ENCODE measurements around the gene YEATS2.
A peak's percentile ranks its signal among the peaks of the same experiment; 100 is the strongest.
"Not testable (repeated sequence)": the region's sequence is repeated elsewhere in the genome, so short reads cannot be mapped to it uniquely, and the experiment has no call there.

The YEATS2 gene

DNA sequence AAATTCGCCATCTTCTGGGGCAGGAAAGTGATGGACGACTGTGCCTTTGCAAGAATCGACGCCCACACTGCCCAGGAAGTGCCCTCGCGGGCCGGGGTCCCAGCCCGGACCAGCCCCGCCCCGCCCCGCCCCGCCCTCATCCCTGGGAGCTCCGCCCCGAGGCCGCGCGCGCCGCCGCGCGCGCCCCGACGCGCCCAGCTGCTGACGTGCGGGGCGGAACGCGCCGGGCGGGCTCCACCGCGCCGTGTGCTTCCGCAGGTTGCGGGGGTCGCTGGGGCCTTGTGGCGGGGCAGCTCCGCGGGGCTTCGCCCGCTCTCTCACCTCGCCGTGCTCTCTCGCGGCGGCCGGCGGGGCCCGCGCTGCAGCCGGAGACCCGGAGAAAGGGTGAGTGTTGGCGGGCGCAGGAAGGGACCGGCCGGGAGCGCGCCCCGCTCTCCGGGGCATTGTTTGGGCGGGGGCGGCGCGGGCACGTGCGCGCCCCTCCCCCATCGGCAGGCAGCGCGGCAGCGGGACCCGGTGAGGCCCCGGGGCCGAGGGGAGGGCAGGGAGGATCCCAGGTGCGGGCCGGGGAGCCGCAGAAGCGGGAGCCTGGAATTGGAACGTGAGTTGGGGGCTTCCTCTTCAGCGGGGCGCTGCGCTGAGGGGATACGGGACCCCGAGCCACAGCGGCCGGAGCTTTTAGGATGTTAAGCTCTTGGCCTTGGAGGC, at the start of gene YEATS2:
TSS of gene YEATS2 (plus strand) at position 188 of the 708 bp plus-strand sequence. CDS start 17,366 bp downstream, outside the sequence.
- DNase-seq, result peak; percentile 44

DNA sequence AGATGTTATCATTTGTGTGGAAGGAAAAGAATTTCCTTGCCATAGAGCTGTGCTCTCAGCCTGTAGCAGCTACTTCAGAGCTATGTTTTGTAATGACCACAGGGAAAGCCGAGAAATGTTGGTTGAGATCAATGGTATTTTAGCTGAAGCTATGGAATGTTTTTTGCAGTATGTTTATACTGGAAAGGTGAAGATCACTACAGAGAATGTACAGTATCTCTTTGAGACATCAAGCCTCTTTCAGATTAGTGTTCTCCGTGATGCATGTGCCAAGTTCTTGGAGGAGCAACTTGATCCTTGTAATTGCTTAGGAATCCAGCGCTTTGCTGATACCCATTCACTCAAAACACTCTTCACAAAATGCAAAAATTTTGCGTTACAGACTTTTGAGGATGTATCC, 47.0 kb upstream of the YEATS2 start:
- no peak for DNase-seq

DNA sequence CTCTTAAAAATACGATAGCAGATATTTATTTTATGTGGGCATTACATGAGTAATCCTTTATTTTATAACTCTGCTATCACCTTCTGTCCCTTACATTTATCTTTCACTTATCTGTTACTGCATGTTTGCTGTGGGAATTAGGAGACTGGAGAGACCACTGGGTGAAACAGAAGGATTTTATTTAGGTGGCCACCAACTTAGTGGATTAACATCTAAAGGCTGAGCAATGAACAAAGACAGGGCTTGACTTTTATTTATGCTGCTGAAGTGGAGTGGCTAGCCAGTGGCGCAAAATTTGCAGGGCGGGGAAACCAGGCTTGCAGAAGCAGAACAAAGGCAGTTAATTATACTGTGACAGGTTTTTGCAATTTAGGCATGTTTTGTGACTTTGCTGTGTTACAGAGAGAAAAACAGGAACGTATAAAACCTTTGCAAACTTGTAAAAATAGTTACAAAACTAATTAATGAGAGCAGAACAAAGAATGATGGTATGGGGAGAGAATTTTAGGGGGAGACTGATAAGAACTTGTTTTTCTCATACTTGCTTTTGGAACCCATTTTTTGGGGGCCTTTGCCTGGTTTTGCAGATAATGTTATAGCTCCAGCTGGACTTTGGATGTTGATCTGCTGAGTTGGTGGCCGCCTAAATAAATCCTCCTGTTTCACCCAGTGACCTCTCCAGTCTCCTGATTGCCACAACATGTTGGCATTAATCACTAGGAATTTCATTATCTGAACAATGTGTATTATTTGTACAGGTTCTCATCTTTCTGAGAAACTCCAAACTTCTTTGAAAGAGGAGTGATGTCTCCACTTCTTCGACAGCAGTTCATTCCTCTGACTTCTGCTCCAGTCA, 44.2 kb upstream of the YEATS2 start:
- DNase-seq, result peak; percentile 16

DNA sequence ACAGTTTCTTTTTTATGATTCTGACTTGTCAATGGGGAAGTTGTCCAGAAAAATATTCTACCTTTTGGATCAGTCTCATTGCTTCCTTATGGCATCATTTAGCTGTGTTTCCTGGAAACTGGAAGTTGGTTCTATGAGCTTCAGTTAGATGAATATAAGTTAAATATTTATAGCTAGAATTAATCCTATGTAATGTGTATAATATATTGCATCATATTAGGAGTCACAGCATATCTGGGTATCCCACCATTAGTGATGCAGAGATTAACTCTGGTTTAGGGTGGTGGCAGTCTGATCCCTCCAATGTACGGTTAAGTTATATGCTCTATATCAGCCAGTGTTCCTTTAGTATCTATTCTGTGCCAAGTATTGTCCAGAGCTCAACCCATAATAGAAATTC, 42.9 kb upstream of the YEATS2 start:
- DNase-seq, result no peak

DNA sequence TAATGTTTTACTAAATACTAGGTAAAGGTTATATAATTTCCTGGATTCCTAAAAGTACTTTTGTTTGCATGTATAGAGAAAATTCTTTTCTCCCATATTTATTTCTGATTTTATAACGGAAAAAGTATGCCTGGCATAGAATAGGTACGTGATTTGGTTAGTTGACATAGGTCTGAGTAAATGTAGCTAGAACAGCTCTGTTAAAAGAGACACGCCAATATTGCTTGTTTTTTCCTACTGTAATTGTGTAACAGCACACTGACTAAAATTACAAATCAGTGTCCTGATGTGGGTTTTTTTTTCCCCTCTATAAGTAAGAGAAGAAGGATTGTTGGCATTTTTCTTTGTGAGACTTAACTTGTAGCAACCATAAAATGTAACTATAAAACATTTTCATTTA, 35.5 kb upstream of the YEATS2 start:
- DNase-seq, result no peak

DNA sequence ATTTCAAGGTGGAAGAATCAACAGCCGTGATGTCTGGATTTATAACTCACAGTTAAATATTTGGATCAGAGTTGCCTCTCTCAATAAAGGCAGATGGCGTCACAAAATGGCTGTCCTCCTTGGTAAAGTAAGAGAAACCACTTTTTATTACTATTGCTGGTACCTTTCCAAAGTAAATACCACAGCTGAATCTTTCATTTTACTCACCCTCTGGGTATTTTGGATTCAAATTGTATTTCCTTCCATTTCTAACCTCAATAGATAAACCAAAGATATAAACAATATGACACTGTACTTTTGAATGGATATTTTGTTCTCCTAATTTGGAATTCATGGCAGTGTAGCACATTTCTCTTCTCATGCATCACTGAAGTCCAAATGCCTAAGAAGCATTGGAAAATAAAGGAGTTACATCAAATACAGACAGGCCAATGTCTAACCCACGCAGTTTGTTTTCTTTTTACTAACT, 32.6 kb upstream of the YEATS2 start:
- no peak for DNase-seq

DNA sequence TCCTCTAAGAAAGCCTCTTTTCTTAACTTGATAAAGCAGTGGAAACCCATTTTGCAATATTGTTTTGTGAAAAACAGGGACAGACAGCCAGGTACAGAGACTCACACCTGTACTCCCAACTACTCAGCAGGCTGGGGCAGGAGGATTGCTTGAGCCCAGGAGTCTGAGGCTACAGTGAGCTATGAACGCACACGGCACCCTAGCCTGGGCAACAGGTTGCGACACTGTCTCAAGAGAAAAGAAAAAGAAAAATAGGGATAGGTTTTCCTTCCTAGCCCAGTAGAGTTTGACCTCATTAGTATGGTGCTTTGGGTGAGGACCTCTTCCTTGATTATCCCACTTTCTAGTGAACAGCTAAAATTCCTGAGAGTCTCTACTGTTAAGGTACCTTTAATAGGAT, 17.5 kb upstream of the YEATS2 start:
- no peak for DNase-seq

DNA sequence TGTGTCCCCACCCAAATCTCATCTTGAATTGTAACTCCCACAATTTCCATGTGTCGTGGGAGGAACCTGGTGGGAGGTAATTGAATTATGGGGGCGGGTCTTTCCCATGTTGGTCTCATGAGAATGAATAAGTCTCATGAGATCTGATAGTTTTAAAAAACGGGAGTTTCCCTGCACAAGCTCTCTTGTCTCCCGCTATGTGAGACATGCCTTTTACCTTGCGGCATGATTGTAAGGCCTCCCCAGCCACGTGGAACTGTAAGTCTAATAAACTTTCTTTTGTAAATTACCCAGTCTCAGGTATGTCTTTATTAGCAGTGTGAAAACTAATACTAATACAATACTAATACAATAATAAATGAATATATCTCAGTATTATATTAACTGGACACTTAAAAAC, 9.9 kb upstream of the YEATS2 start:
- DNase-seq, result no peak

DNA sequence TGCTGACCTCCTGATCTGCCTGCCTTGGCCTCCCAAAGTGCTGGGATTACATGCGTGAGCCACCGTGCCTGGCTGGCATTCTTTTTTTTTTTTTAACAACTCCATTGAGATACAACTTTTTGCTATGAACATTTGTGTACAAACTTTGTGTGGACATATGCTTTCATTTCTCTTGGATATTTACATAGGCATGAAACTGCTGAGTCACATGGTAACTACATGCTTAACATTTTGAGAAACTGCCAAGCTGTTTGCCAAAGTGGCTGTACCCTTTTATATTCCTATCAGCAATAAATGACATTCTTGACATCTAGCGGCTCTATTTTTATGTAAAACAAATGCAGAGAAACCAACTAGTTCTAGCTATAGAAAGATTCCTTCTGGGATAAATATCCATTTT, 8.7 kb upstream of the YEATS2 start:
- DNase-seq, result no peak

DNA sequence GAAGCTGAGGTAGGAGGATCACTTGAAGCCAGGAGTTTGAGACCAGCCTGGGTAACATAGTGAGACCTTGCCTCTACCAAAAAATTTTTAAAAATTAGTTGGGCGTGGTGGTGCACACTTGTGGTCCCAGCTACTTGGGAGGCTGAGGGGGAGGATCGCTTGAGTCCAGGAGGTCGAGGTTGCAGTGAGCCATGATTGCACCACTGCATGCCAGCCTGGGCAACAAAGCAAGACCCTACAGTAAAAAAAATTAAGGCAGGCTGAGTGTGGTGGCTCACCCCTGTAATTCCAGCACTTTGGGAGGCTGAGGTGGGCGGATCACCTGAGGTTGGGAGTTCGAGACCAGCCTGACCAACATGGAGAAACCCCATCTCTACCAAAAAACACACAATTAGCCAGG, 8.0 kb upstream of the YEATS2 start:
- DNase-seq, result not testable (repeated sequence)

DNA sequence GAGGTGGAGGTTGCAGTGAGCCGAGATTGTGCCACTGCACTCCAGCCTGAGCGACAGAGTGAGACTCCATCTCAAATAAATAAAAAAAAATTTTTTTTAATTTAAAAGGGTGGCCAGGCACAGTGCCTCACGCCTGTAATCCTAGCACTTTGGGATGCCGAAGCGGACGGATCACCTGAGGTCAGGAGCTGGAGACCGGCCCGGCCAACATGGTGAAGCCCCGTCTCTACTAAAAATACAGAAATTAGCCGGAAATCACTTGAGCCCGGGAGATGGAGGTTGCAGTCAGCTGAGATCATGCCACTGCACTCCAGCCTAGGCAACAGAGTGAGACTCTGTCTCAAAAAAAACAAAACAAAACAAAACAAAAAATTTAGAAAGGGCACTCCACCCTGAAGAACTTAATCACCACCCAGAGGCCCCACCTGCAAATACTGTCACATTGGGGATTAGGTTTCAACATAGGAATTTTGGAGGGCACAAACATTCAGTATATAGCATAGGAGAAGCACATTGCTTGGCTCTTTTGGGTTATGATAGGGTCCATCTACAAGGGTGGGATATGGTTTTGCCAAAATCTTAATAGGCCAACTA, 7.1 kb upstream of the YEATS2 start:
- DNase-seq, result no peak

DNA sequence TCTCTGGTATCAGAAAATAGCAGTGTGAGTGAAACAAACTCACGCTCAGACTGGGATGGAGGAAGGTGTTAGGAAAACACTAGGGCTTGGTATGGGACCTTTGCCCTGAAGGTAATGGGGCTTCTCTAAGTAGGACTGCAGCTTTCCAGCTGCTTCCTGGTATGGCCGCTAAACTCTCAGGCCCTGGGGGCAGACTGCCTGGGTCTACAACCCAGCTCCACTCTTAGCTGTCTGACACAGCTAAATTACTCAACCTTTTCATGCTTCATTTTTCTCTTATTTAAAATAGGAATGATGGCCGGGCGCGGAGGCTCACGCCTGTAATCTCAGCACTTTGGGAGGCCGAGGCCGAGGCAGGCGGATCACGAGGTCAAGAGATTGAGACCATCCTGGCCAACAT, 5.2 kb upstream of the YEATS2 start:
- DNase-seq, result no peak

DNA sequence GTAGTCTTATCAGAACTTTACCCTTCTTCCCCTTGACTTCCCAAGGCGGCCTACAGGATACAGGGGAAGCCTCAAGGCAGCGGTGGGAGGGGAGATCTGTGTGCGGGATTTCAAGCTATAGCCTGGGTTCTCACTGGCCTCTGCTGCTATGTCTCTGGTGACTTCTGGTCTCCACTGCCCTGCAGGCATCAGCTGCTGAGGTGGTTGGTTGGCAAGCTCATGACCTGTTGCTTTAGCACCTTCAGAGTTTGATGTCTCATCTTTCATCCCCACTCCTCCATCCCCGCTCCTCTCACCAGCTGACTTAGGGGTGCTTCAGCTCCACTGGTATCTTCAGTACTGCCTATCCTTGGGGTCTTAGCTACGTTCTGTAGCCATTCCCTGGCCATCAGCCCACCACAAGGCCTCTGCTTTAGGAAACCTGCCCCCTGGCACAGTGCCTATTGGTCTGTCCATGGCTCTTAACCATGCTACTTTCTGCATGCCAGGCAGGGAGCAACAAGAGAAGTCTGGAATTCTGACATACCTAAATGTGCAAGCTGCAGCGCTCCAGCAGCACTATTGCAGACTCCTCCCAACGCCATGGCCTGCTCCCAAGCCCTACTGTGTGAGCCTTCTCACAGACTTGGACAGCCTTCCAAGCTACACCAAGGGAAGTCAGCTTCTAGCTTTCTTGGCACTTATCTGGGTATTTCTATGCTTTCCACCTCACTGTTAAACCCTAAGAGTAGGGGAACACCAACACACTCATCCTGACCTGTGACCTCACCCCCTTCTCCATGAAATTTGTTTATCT, 1.8 kb upstream of the YEATS2 start:
- no peak for DNase-seq

DNA sequence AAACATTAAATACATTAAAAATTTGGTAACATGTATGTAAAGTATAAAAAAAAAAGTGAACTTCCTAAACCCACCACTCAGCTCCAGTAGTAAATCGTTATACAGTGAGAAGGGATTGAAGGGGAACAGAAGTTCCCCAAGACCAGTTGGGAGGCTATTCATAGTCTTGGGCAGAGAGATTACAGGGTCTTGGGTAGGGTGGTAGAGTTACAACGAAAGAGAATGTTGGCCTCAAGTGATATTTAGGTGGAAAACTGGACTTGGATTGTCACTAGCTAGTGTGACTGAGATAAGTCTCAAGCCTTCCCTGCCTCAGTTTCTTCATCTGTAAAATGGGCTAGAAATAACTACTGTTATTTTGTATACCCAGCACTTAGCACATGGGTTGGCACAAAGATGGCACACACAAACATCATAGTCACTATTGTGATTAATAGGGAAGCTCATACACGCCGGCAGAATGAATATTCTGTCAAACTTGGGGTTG, 431 bp upstream of the YEATS2 start:
- DNase-seq, result no peak

DNA sequence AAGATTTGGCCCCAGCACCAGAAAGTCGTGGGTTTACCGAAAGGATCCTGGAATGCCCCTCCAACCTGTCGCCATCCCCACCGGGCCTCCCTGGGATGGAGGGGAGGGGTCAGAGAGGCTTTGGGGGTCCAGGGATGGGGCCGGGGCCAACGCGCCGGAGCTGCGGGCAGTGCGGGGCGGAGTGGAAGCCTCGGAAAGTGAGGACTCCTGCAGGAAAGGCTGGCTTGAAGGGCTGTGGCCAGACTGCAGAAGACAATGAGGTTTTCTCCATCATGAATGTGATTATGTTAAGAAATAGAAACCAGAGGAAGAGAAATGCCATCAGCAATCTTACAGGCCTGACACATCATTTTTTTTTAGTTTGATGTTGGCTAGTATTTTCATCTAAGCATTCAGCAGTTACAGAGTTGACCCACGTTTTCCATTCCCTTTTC, 738 bp downstream of the YEATS2 start:
- peak; percentile 19 for DNase-seq

DNA sequence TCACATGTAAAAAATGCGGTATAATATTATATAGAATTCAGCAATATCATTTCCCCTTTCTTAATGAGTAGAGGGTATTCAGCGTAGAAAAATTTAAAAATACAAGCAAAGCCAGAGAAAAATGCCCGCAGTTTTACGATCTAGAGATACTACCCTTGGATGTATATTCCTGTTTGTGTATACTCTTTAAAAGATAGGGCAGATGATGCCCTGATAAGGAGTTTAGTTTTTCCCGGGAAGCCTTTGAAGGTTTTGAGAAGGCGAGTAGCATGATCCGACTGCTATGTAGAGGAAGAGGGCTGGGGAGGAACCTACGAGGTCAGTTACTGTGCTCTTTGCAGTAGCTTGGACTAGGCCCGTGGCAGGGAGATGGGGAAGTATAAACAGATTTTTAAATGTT, 1.2 kb downstream of the YEATS2 start:
- DNase-seq, result peak; percentile 33

DNA sequence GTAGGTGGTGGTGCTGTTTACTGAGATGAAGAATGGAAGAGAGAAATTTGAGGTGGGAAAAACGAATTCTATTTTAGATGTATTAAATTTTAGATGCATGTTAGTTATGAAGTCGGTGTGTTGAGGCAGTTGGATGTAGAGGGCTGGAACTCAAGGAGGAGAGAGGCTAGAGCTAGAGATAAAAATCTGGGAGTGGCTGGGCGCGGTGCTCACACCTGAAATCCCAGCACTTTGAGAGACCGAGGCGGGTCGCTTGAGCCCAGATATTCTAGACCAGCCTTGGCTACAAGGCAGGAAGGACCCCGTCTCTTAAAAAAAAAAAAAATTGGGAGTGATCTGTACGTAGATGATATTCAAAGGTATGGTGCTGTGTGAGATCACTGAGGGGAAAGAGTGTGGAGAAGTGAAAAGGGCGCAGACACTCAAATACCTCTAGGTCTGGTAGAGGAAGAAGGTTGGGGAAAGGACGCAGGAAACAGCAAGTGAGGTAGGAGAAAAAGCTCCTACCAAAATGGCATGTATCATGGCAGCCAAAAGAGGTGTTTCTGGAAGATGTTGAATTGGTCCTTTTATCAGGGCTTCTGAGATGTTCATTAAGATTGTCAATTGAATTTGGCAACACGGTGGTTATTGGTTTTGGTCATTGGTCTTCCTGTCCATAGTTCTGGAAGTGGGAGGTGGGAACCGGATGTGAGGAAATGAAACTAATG, 1.8 kb downstream of the YEATS2 start:
- peak; percentile 3 for DNase-seq

DNA sequence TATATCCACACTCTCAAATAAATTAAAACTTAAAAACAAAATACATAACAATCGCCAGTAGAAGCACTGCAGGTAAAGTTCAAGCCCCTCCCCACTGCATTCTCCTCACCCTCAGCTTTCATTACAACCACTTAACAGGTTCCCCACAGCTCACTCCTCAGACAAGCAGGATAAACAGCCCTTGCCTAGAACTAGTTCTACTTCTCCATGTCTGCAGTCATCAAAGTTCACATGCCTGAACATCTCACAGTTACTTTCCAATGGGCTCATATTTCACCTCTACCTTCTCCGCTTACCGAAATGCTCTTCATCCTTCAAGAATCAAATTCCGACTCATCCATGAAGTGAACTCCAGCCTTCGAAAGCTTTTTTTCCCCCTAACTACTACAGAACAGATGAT, 4.1 kb downstream of the YEATS2 start:
- DNase-seq, result no peak

DNA sequence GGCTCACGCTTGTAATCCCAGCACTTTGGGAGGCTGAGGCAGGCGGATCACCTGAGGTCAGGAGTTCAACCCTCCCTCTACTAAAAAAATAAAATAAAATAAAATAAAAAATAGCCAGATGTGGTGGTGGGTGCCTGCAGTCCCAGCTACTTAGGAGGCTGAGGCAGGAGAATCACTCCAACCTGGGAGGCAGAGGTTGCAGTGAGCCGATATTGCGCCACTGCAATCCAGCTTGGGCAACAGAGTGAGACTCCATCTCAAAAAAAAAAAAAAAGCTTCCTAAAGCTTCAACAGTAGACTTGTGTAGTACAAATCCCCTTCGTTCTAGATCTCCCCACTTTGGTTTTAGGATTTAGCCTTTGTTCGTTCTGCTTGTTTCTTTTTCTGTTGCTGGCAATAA, 6.3 kb downstream of the YEATS2 start:
- DNase-seq, result peak; percentile 24

DNA sequence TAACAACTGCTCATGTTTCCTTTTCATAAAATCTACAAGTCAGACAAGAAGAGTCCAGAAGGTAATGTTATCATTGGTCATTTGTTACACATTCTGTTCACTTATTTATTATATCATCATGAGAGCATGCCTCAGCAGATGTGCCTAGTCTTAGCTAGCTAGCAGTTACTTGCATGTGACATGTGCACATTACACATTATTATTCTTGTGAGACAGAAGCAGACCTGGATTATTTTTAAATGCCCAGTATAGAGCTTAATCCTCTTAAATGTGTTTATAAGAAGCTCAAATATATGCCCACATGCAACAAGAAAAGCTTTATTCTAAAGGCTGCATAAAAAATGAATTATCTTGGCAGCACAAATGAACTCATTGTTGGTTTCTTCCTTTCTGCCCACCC, 12.6 kb downstream of the YEATS2 start:
- DNase-seq, result no peak

DNA sequence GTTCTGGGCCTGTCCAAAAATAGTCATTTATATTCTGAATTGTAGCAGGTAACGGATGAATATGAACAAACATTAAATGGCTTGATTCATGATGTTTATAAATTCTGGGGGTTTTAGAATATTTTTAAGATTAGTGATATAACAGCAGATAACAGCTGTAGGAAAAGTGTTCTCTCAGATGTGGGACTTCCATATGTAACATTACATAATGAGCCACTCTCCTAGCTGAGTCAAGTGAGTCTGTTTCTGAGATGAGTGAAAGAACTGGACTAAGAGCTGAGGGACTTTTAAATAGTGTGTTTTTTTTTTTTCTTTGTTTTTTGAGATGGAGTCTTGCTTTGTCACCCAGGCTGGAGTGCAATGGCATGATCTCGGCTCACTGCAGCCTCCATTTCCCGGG, 13.9 kb downstream of the YEATS2 start:
- DNase-seq, result no peak

DNA sequence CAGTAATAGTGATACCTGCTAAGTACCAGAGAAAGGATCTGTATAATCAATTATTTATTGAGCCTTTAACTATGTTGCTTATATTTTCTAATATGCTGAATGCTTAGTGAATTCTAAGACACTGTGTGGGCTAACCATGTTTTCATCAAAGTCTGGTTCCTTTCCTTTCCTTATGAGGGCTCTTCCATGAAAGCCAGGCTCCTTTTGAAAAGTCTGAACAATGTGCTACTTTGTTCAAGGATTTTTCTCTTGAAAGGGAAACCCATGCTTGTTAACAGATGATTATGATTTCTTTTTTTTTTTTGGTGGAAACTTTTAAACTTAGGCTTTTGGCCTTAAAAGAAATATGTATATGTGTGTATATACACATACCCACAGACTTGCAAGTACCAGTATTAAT, 17.0 kb downstream of the YEATS2 start:
- no peak for DNase-seq

All from MV-4-11 (cell line).